Peyer's patch (tissue), 4 donors: ENCODE data around the gene CYP27C1. TPM values are rescaled to one million over a fixed set of nuclear protein-coding genes. Genes with fewer than 3 reads are reported as not detected.
A peak's percentile ranks its signal among the peaks of the same experiment; 100 is the strongest.

Experiments
- DNase-seq, 3 donors: peaks; one replicate each; pipeline ENCODE4 v3.0.0-alpha.2; 2017 to 2019
- H3K27ac ChIP-seq, 4 donors: fragments of 200-600 bp; sonication (generic); one replicate each; pipeline ENCODE4 v1.5.1; 2016 to 2019
- H3K27me3 ChIP-seq, 2 donors: fragments of 200-600 bp; sonication (generic); one replicate each; pipeline ENCODE4 v1.5.1; 2019
- H3K36me3 ChIP-seq, 3 donors: fragments of 200-600 bp; sonication (generic); one replicate each; pipeline ENCODE4 v1.5.1; 2016 to 2019
- H3K4me1 ChIP-seq, 4 donors: fragments of 200-600 bp; sonication (generic); one replicate each; pipeline ENCODE4 v1.5.1; 2016 to 2019
- H3K4me3 ChIP-seq, 4 donors: fragments of 200-600 bp; sonication (generic); 1 replicate in 3 of 4; 2 replicates in 1 of 4; pipeline ENCODE4 v1.5.1; 2016 to 2019; ENCODE audit warnings: mild to moderate bottlenecking in 1 of 4
- H3K9me3 ChIP-seq, 4 donors: fragments of 200-600 bp; sonication (generic); one replicate each; pipeline ENCODE4 v1.5.1; 2016 to 2019; ENCODE audit warnings: mild to moderate bottlenecking in 1 of 4
- CTCF ChIP-seq, 6 experiments: fragments of 450-650 bp in 4 of 6; fragments of 200-600 bp in 2 of 6; sonication (generic) in 1 of 6; IDR thresholded peaks; one replicate each; pipeline ENCODE4 v1.5.1; 2017 to 2019; ENCODE audit warnings: antibody characterized with exemption in 6 of 6, mild to moderate bottlenecking in 3 of 6, moderate library complexity in 1 of 6
- POLR2A ChIP-seq, 2 donors: fragments of 450-650 bp; IDR thresholded peaks; one replicate each; pipeline ENCODE4 v1.5.1; 2017; ENCODE audit warnings: antibody characterized with exemption in 2 of 2, mild to moderate bottlenecking in 2 of 2, moderate library complexity in 2 of 2
- total RNA-seq, 4 donors: library from RNA; depleted of rRNA; stranded (reverse); fragments of >200 nt; gene quantifications; one replicate each; pipeline ENCODE4 v1.1.0, GENCODE V29; 2016

The CYP27C1 gene
- total RNA-seq, 4 donors from 2014 or later, result 0.13 TPM; not detected in 3

- Histone ChIP-seq H3K9me3 (no peaks in the 10 kb centered on the region), H3K36me3 (no peaks in the 10 kb centered on the region), H3K27me3 (no peaks in the 10 kb centered on the region), H3K4me3 (peak overlapping the region in 1 of 4 donors; percentile 14), H3K27ac (no peak overlapping the region), H3K4me1 (no peaks in the 10 kb centered on the region)
- DNase-seq, result no peak
- peak in 5 of 6 experiments; percentile 37 to 71 (median 63) for TF ChIP-seq CTCF (IDR thresholded peaks at IDR 0.05)
- TF ChIP-seq POLR2A (IDR thresholded peaks at IDR 0.05), result no peak
These were observed 23.1 kb downstream of the CYP27C1 start for GRCh38 chr2:127196998-127197397.

- Histone ChIP-seq H3K36me3 (no peaks in the 10 kb centered on the region), H3K27me3 (no peaks in the 10 kb centered on the region), H3K4me3 (no peak overlapping the region), H3K9me3 (no peaks in the 10 kb centered on the region), H3K27ac (no peak overlapping the region), H3K4me1 (no peaks in the 10 kb centered on the region)
- TF ChIP-seq POLR2A (IDR thresholded peaks at IDR 0.05) (no peak), CTCF (IDR thresholded peaks at IDR 0.05) (no peak)
- no peak for DNase-seq
These were observed 23.6 kb downstream of the CYP27C1 start for GRCh38 chr2:127196549-127196948.

GRCh38 chr2:127195140-127196074, 24.7 kb downstream of the CYP27C1 start:
- Histone ChIP-seq H3K27me3 (no peaks in the 10 kb centered on the region), H3K4me3 (no peak overlapping the region), H3K27ac (no peak overlapping the region), H3K36me3 (no peaks in the 10 kb centered on the region), H3K9me3 (no peaks in the 10 kb centered on the region), H3K4me1 (no peaks in the 10 kb centered on the region)
- DNase-seq, result no peak
- TF ChIP-seq CTCF (IDR thresholded peaks at IDR 0.05), result no peak
- no peak for TF ChIP-seq POLR2A (IDR thresholded peaks at IDR 0.05)

- H3K27ac ChIP-seq, result no peak overlapping the region
- no peak for DNase-seq
- no peaks in the 10 kb centered on the region for H3K9me3 ChIP-seq
- H3K4me1 ChIP-seq, result no peaks in the 10 kb centered on the region
- no peak overlapping the region for H3K4me3 ChIP-seq
- TF ChIP-seq CTCF (IDR thresholded peaks at IDR 0.05) (no peak), POLR2A (IDR thresholded peaks at IDR 0.05) (no peak)
- H3K36me3 ChIP-seq, result no peaks in the 10 kb centered on the region
- no peaks in the 10 kb centered on the region for H3K27me3 ChIP-seq
These were observed 25.7 kb downstream of the CYP27C1 start for GRCh38 chr2:127194447-127194846.

- DNase-seq, result no peak
- Histone ChIP-seq H3K4me1 (no peaks in the 10 kb centered on the region), H3K4me3 (no peak overlapping the region), H3K9me3 (no peaks in the 10 kb centered on the region), H3K27ac (peak overlapping the region in 1 of 4 donors; percentile 26), H3K27me3 (no peaks in the 10 kb centered on the region), H3K36me3 (no peaks in the 10 kb centered on the region)
- no peak for TF ChIP-seq CTCF (IDR thresholded peaks at IDR 0.05)
- TF ChIP-seq POLR2A (IDR thresholded peaks at IDR 0.05), result no peak
These were observed 26.2 kb downstream of the CYP27C1 start for GRCh38 chr2:127193967-127194280.
